ENCODE data around the gene PDE6A. TPM values are rescaled to one million over a fixed set of nuclear protein-coding genes. Genes with fewer than 3 reads are reported as not detected.

Gene PDE6A
- total RNA-seq, 2 donors from 2014 or later: not detected

DNA sequence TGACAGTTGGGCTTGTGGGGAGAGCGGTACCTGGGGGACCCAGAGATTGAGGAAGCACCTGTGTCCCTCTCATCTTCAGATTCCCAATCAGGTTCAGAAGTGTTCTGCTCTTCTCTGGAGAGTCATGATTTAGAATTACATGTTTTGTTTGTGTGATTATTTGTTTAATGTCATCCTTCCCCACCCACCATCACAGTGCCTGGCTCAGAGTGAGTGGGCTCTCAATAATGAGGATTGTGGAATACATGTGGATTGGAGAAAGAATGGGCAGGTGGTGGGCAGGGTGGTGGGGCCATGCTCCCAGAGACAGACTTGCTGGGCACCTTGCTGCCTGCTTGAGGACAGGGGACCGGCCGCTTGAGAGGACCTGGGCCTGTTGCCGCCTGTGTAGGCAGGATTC is 126.5 kb downstream of the PDE6A start:
- TF ChIP-seq, protein P1, sequence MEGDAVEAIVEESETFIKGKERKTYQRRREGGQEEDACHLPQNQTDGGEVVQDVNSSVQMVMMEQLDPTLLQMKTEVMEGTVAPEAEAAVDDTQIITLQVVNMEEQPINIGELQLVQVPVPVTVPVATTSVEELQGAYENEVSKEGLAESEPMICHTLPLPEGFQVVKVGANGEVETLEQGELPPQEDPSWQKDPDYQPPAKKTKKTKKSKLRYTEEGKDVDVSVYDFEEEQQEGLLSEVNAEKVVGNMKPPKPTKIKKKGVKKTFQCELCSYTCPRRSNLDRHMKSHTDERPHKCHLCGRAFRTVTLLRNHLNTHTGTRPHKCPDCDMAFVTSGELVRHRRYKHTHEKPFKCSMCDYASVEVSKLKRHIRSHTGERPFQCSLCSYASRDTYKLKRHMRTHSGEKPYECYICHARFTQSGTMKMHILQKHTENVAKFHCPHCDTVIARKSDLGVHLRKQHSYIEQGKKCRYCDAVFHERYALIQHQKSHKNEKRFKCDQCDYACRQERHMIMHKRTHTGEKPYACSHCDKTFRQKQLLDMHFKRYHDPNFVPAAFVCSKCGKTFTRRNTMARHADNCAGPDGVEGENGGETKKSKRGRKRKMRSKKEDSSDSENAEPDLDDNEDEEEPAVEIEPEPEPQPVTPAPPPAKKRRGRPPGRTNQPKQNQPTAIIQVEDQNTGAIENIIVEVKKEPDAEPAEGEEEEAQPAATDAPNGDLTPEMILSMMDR (IDR thresholded peaks at IDR 0.05): no peak
- no peaks in the 10 kb centered on the region for H3K4me1 ChIP-seq
- H3K27ac ChIP-seq: no peak overlapping the region
- no peaks in the 10 kb centered on the region for H3K27me3 ChIP-seq
- H3K36me3 ChIP-seq (replicated peaks in 1 of 2; ENCODE audit: insufficient read depth in 1 of 2, low read depth in 2 of 2): no peaks in the 10 kb centered on the region
- intact Hi-C loops (cut with DNase I): no loop called here
- H3K9me3 ChIP-seq: no peaks in the 10 kb centered on the region
- no peak for ATAC-seq
- no peak overlapping the region for H3K4me3 ChIP-seq
- no peak for DNase-seq
- 82 to 92% methylated on average over 4 of the region's 4 CpGs for WGBS, 2 donors

DNA sequence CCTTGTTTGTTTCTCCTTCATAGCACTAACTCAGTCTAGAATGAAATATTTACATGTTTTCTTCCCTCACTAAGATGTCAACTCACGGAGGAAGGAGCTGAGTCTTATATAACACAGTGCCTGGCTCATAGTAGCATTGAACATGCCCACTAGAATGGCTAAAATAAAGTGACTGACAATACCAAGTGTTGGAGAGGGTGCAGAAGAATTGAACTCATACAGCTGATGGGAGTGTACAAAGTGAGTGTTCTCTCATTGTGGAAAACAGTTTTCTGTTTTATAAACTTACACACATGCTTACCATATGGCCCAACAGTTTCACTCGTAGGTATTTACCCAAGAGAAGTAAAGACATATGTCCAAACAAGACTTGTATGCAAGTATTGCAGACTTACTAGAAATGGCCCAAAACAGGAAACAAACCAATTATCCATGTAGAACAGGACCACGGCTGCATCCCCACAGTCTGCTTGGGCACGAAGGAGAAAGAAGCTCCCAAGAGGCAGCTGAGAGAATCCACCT is 127.0 kb downstream of the PDE6A start:
- H3K27me3 ChIP-seq: no peaks in the 10 kb centered on the region
- DNase-seq: no peak
- ATAC-seq: no peak
- WGBS, 2 donors: 88 to 93% methylated on average over 4 of the region's 4 CpGs
- no peaks in the 10 kb centered on the region for H3K36me3 ChIP-seq (replicated peaks in 1 of 2; ENCODE audit: insufficient read depth in 1 of 2, low read depth in 2 of 2)
- intact Hi-C loops (cut with DNase I): no loop called here
- no peak overlapping the region for H3K27ac ChIP-seq
- no peak overlapping the region for H3K4me3 ChIP-seq
- TF ChIP-seq POLR2A (IDR thresholded peaks at IDR 0.05): no peak
- TF ChIP-seq, protein P1 (IDR thresholded peaks at IDR 0.05): no peak
- H3K4me1 ChIP-seq: no peaks in the 10 kb centered on the region
- H3K9me3 ChIP-seq: no peaks in the 10 kb centered on the region

DNA sequence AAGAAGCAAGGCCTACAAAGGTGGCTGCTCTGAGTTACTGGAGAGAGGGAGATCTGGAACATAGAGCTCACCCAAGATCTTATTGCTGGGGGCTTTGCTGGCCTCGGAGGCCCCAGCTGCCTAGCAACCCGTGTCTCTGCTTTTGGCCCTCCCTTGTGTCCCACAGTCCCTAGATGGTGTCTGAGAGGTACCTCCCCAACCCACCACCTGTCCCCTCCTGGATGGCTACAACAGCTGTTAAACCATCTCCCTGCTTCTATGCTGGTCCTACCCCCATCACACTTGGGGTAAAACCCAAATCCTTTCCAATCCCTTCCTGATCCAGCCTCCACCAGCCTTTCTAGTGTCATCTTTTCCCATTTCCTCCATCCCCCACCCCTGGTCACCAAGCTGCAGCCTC is 127.9 kb downstream of the PDE6A start:
- WGBS, 2 donors: 17 to 57% methylated on average over 1 to 2 of the region's 2 CpGs

DNA sequence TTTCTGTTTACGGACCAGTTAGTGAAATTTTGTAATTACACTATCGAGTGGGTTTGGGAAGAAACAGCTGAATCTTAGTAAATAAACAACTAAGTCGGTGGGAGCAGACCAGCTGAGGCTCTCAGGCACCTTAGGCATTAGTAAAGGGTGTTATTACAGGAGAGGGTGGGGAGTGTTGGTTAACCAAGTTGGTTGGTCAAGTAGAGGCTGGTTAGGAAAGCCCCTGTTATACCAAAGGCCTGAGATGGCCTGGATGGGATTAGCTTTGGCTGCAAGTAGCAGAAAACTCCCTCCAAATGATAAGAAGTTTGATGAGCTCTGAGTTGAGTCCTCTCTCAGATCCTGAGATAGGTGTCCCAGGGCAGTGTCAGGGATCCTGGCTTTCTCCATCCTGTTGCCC is 133.1 kb downstream of the PDE6A start:
- DNase-seq (no peak), ATAC-seq (no peak)
- Histone ChIP-seq H3K36me3 (replicated peaks in 1 of 2; ENCODE audit: insufficient read depth in 1 of 2, low read depth in 2 of 2) (no peaks in the 10 kb centered on the region), H3K27ac (no peak overlapping the region), H3K27me3 (no peaks in the 10 kb centered on the region), H3K9me3 (no peaks in the 10 kb centered on the region), H3K4me1 (no peaks in the 10 kb centered on the region), H3K4me3 (no peak overlapping the region)
- intact Hi-C loops (cut with DNase I): no loop called here
- WGBS, 2 donors: 29 to 31% methylated on average over 3 of the region's 3 CpGs
- TF ChIP-seq, protein P1 (IDR thresholded peaks at IDR 0.05): no peak
- TF ChIP-seq POLR2A (IDR thresholded peaks at IDR 0.05): no peak

More for the DNA sequence above, 127.9 kb downstream of the PDE6A start:
- Histone ChIP-seq H3K27ac (no peak overlapping the region), H3K36me3 (replicated peaks in 1 of 2; ENCODE audit: insufficient read depth in 1 of 2, low read depth in 2 of 2) (no peaks in the 10 kb centered on the region), H3K4me1 (no peaks in the 10 kb centered on the region), H3K27me3 (no peaks in the 10 kb centered on the region), H3K9me3 (no peaks in the 10 kb centered on the region), H3K4me3 (no peak overlapping the region)
- TF ChIP-seq, protein P1 (IDR thresholded peaks at IDR 0.05): no peak
- no peak for TF ChIP-seq POLR2A (IDR thresholded peaks at IDR 0.05)
- ATAC-seq (no peak), DNase-seq (no peak)
- intact Hi-C loops (cut with DNase I): no loop called here

DNA sequence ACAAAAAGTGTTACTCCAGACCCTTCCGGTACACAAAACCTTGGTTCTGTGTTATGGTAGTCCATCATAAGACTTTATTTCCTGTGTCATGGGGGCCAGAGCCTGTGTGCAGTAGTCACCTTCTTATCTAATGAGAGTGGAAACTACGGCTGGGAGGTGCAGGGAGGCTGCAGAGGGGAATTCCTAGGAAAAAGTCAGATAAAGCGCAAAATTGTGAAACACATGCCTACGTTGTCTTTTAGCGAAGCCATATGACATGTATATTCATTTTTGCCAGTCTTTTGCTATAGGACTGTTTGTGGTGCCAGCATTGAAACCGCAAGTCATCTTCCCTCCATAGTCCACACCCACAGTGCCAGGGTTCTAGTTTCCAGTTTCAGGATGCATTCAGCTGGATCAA is 133.7 kb downstream of the PDE6A start:
- no peaks in the 10 kb centered on the region for H3K27me3 ChIP-seq
- H3K9me3 ChIP-seq: no peaks in the 10 kb centered on the region
- no peak overlapping the region for H3K4me3 ChIP-seq
- H3K27ac ChIP-seq: no peak overlapping the region
- no peak for DNase-seq
- WGBS, 2 donors: 79 to 85% methylated on average over 6 of the region's 6 CpGs
- no peaks in the 10 kb centered on the region for H3K36me3 ChIP-seq (replicated peaks in 1 of 2; ENCODE audit: insufficient read depth in 1 of 2, low read depth in 2 of 2)
- ATAC-seq: no peak
- no peaks in the 10 kb centered on the region for H3K4me1 ChIP-seq
- TF ChIP-seq, protein P1 (IDR thresholded peaks at IDR 0.05): no peak
- TF ChIP-seq POLR2A (IDR thresholded peaks at IDR 0.05): no peak
- intact Hi-C loops (cut with DNase I): no loop called here
